Stimulated activated CD8-positive, alpha-beta memory T cell treated with anti-CD3 and anti-CD28 coated beads, Interleukin-15, amount 100 ng/mL, for 48 hours (primary cell): ENCODE data around the gene GABBR2.

Source experiments
- DNase-seq, 2 donors: peaks; one replicate each; pipeline ENCODE4 v3.0.0-alpha.2; 2020; ENCODE audit warnings: low read depth in 2 of 2

Gene GABBR2

DNA sequence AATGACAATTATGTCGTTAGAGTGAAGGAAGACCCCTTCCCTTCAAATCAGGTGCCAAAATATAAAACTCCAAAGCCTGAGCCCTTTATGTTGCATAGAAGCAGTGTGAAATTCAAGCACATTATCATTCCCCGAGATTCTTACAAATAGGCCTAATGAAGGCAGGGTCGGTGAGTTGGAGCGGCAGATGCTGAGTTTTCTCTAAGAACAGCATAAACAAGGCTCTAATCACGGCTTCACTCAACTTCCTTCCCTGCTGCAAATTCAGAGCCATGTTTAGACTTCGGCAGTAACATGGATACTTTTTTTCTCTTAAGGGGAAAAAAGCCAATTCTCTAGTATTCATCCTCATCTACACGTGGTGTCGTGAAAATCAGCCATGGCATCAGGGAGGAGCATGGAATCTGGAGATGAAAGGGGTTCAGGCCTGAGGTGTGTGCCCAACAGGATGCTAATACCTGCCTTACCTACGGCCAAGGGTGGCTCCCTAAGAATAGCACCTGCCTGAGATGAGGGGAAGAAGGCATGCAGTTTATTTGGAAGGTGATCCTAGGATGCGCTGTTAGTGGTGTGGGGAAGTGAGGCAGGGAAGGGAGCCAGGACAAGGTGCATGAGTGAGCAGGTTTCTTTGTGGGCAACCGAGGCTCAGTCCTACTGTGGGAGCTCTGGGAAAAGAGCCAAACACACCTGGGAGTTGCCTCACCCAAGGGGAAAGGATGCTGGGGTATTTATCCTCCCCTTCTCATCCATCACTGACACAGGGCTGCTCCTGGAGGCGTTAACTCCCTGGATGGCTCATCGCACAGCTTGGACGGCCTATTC, 306.5 kb downstream of the GABBR2 start:
- DNase-seq: no peak

DNA sequence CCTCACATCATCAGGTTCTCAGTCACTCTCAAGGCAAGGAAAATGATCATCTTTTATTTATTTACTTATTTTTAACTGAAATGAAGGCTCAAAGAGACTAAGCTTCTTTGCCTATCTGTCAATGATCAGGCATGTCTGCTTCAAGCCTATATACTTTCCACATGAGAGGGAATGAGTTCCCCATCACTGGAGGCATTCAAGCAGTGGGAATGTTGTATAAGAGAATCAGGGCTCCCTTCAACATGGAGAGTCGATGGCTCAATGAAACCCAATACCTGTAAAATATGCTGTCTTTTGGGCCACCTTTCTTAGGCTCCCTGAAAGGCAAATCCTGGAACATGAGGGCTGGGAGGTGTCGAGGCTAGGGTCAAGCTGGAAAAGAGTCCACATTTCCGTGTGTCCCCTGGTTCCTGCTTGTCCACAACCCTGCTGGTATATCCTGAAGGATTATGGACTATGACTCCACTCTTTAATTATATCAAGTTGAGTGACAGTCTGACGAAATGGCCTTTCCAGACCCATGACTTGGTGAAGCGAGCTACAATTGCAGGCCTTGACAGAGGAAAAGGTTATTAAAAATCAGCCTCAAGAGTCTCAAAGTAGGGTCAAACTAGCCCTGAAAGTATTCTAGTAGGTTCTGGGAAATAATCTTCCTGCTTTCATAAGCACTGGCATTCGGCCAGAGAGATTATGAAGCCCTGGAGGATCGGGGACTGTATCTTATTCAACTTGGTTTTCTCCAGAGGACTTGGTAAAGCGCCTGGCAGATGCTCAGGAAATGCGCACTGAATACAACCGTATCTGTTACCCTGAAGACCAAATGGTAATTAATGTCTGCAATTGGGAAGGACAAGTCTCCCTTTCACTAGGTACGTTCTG, 307.4 kb downstream of the GABBR2 start:
- DNase-seq: no peak

DNA sequence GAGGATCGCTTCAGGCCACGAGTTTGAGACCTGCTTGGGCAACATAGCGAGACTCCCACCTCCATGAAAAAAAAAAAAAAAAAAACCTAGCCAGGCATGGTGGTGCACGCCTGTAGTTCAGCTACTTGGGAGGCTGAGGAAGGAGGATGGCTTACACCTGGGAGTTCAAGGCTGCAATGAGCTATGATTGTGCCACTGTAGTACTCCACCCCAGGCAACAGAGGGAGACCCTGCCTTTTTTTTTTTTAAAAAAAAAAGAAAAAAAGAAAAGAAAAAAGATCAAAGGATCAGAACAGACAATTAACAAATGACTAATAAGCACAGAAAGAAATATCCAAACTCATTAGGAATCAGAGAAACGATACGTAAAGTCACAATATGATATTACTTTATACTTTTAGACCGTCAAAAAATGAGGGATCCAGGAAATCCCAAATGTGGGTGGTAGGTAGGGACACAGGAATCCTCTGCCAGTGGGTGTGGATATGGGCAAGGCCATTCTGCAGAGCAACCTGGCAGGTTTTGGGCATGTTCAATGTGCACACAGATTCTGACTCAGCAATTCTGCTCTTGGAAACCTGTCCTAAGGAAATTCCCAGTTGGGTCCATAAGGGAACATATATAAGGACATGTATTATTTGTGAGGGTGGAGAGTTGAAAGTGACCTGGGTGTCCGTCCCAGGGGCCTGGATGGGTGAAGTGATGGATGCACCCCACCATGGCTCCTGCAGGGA, 308.6 kb downstream of the GABBR2 start:
- DNase-seq: no peak

DNA sequence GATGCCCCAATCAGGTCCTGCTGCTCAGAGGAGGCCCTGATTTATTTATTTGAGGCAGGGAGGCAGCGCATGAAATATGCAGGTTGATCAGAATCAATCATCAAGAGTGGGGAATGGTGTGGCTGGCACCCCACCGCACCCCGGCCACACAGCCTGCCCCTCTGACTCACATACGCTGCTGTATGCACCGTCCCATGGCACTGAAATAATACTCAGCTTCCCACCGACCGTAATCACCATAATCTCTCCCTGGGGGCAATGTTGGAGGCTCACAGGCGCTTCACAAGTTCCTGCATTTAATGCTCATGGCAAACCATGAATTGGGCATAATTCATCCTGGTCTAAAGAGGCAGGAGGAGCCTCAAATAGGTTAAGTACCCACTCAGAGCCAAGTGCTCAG, 312.1 kb downstream of the GABBR2 start:
- DNase-seq: no peak

DNA sequence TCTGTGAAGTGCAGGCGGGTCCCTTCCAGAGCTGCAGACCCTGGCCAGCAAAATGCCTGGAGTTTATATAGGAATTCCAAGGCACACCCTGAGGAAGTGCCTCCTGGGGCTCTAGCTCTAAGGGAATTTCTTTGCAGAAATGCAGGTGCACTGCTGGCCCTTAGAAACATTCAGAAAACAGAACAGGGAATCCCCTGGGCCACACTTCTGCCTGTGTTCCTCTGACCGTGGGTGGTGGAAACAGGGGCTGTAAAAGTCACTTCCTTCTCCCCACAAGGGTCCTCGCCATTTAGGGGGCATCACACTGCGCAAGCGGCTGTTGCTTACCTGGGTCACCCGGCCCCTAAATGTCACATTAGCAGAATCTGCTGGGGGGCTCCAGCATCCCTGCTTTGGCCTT, 312.5 kb downstream of the GABBR2 start:
- no peak for DNase-seq

DNA sequence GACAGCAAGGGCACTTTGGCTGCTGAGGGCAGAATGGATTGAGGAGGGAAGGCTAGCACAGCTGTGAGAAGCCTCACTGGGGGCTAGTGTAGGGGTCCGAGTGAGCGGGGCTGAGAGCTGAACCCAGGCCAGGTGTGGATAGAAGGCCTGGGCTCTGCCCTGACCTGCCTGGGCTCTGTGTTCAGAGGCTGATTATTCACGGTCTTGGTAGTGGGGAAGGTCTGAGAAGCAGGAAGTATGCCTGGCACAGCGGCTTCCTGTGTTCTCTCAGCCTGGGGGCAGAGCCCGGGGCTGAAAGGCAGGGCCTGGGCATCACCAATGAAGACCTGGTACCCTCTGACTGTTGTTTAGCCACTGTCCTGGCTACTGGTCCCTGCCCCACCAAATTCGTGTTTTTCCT, 316.9 kb downstream of the GABBR2 start:
- DNase-seq: no peak

DNA sequence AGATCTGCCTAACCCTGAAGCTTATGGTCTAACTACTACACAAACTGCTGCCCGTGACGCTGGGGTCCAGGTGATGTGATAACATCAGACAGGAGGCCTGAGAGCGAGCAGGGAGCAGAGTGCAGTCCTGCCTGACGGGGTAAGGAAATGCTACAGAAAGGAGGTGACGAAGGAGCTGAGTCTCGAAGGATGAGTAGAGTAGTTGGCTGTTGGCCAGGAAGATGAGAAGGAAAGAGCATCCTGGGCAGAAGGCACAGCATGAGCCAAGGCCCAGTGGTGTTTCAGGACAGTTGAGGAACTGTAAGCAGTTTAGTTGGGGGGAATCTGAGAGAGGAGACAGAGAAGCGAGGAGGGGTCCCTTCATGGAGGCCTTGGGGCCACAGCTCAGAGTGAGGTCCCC, 317.3 kb downstream of the GABBR2 start:
- no peak for DNase-seq

DNA sequence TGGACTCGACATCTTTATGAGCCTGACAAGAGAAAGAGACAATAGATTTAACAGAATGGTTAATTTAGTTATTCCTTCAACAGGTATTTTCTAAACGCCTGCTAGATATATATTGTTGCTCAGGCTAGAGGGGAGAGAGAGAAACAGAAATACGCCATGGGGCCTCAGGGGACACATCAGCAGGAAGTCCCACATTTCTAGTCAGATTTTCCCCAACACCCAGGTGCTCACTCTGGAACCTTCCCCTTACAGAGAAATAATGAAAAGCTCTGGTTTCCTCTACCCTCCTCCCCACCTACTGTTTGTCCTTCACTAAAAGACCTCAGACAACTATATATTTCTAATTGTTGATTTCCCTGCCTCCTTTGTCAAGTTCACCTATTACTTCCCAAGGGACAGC, 323.0 kb downstream of the GABBR2 start:
- no peak for DNase-seq

DNA sequence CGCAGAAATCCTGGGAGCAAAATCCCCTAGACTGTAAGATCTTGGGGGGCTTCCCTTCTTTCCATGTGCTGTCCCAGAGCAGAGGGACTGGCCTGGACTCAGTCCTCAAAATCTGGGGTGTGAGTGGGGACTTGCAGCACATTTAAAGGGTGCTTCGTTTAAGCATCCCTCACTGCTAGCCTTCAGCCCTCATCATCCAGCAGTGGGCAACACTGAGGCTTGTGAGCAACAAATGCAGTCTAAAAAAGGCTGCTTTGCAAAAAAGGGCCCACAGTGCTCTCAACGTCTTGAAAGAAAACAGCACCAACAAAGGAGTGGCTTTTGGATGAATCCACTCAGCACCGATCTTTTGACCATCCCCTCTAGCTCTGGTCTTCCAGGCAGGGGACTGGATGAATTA, 325.0 kb downstream of the GABBR2 start:
- DNase-seq: no peak

DNA sequence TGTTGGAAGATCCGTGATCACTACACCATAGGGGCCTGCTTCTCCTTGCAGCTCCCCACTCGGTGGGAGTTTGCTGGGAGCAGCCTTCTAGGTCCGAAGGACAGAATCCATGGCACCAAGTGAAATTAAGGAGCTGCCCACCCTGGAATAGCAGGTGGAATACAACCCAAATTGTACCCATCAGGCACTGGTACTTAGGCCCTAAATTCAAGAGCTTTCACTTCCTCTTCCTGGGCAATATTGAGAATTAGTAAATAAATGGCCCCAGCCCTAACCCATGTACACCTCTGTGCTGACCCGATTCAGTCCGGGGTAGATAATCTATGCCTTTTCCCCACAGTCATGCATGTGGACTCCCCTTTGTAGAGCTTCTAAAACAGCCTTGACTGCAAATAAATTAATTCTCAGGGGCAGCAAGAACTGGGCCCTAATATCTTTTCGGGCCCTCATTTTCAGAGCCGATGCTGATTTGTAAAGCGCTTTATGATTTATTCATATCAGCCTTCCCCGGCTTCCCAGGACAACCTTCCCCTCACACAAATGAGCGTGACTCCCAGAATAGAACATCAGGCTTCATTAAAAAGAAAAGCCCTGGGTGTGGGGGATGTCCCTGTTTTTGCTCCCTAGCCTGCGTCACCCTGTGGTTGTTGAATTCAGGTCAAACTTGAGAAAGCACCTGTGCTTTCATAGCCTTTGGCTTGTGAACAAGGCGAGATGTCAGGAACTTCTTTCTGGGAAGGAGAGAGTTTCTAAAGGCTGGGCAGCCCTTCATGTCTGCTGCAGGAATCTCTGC, 327.2 kb downstream of the GABBR2 start:
- no peak for DNase-seq

DNA sequence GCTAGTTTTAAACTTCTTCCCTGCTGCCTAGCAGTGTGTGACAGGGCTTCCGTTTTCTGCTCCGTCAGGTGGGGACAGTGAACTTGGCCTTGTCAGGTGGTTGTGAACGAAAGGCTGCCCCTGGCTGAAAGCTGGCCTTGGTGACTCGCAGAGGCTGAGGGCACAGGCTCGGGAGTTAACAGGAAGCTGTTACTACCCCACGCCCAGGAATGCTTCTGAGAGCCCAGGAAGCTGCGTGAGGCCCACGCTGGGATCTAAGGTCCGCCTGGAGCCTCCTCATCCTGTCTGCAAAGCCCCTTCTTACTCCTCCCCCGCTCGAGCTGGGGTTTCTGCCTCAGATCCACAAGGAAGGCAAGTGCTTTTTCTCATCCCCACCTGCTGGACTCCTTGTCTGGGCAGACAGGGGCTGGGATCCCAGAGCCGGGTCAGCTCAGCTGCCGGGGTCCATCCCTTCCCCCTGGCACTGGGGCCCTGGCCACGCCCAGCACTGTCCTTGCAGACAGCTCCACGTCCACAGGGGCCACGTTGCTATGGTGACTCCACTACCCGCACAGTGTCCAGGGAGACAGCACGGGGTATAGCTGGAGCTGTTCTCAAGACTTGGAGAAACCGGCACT, 328.6 kb downstream of the GABBR2 start:
- DNase-seq: no peak

DNA sequence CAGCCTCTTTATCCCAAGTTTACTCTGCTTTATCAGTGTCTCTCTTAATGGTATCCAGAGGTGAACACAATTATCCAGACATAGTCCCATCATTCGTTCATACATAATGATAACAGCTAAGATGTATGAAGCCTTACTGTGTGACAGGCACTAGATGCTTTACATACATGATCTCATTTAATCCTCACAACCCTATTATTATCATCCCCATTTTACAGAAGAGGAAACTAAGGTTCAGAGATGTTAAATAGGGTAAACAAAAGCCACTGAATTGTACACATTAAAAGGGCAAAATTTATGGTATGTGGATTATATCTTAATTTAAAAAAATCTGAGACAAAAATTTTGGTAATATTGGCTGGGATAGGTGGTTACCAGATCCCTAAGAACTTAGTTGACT, 329.2 kb downstream of the GABBR2 start:
- no peak for DNase-seq

DNA sequence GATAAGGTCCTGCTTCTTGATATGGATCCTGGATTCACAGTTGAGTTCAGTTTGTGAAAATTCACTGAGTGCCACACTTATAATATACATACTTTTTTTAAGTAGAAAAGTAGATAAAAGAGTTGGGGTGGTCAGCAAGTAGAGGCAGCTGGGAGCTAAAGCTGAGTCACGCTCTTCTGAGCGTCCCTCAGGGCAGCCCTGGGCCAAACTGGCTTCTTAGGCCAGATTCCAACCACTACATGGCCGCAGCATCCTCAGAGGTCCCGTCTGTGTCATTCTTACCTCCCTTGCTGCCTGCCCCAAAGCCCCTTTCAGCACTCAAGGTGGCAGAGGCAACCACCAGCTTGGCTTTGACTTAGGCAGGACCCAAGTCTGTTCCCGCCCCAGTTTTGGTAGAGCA, 329.9 kb downstream of the GABBR2 start:
- no peak for DNase-seq

DNA sequence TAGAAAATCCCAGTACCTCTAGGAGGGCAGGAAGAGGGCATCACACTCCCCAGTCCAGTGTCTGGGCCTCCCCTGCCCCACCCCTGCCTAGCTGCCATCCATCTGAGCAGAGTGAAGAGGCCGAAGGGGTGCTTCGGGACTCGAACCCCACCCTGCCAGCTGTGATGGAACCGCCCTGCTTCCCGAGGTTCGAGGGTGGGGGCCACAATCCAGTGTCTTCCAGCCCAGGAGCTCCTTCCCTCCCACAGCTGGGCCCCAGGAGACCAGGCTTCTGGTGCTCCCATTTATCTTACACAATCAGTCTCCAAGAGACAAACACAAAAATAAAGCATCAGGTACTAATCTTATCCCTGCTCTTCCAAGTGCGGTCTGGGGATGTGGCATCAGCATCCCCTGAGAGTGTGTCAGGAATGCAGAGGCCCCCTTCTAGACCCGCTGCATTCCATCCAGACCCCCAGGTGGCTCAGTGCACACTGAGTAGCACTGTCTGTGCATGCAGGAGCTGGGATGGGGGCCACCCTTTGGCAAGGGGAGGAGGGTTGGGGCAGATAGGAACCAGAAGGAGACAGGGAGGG, 330.4 kb downstream of the GABBR2 start:
- no peak for DNase-seq

DNA sequence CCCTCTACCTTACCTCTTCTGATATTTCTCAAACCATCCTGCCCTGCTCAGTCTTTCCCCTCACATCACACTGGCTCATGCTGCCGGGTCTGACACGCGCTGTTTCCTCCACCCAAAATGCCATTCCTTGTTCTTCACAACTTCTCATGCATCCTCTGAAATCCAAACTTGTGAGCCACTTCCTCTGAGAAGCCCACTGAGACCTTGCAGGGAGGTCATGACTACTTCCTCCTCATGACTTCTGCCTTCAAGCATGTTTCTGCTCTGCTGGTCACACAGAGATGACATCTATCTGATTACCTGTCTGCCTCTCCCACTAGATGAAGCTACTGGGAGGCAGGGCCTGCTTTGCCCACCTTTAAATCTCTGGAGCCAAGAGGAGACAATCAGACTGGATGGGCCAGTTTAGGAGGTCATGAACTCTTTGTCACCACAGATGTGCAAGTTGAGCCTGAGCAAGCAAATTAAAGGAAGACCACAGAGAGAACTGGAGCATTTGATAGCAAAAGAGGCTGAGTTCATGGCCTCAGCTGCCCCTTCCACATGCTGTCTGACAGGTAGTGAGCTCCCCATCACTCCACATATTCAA, 333.5 kb downstream of the GABBR2 start:
- DNase-seq: no peak

DNA sequence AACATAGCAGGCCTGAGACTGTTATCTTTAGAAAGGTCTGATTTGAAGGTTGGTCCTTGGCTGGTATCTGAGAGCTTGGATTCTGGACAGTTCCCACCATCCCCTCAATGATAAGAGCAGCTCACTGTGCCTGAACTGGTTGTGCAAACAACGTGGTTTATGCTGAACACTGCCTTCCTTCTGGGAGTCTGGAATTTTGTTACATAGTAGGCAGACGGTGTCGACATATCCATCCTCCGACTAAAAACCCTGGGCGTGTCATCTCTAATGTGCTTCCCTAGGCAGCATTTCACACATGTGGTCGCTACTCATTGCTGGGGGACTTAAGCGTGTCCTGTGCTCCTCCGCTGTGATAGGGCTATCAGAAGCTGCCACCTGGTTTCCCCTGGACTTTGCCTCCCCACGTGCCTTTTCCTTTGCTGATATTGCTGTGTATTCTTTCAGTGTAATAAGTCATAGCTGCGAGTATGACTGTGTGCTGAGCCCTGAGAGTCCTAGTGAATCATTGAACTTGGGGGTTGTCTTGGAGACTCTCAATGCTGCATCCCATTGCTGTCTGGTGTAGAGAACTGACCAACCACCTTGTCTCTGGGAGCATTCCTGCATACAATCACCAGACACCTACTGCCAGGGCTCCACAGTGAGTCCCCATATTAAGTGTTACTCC, 334.2 kb downstream of the GABBR2 start:
- DNase-seq: no peak

DNA sequence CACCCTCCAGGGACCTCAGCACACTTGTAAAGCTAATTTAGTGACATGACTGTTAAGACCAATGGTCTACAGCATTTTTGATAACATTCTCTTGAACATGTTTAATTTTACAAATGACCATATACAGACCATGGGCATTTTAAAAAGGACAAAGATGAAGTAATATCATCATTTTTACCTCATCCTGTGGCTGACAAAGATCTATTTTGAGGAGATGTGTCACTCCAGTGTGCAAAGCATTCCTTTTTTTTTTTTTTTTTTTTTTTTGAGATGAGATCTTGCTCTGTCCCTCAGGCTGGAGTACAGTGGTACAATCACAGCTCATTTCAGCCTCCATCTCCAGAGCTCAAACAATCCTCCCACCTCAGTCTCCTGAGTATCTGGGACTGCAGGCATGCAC, 335.1 kb downstream of the GABBR2 start:
- no peak for DNase-seq

DNA sequence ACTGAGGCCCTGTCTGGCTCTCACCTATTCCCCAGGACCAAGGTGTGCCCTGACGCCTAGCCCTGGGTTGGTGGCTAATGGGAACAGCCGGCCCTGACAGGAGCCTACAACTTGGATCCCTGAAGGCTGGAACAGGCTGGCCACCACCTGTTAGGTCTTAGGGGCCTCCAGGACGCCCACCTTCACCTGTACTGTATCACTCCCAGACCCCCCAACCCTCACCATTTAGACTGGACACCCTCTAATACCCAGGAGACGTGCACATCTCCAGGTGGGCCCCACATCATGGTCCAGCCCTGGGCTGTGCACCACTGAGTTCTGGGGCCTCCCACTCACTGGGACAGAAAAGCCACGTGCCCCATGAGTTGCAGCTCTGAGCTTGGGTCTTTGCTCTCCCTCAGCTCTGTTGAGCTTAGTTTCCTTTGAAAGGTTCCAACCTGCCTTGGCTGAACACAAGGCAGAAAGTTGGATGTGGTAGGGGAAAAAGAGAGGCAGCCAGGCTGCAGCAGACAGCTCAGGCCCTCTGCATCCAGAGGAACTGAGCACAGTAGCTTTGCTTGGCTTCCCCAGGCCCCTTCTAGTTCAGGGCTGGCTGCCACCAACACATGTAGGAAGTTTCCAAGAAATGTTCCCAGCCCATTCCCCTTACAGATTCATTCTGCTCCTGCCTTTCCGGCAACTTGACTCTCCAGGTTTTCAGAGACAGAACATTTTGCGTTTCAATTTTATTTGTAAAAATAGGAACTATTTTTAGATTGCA, 336.5 kb downstream of the GABBR2 start:
- no peak for DNase-seq

DNA sequence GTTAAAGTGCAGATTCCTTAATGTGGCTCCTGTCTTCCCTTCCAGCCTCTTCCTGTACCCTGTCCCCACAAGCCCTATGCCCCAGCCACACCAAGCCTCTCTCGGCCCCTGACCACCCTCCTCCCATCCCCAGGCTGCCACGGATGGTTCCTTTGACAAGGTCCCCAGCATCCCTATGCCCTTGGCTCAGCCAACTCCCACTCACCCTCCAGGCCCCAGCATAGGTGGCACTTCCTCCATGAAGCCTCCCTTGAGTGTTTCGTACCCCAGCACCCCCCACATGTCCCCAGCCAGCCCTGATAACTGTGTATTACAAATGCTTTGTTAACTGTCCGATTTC, 337.8 kb downstream of the GABBR2 start:
- DNase-seq: no peak
